Type B pancreatic cell (in vitro differentiated cells): Measurements from ENCODE around the gene KLHL14. TPM values are rescaled to one million over a fixed set of nuclear protein-coding genes. Genes with fewer than 3 reads are reported as not detected.

Source experiments
- DNase-seq: peaks from one replicate; pipeline ENCODE4 v3.0.0; 2021; ENCODE audit warnings: mixed read lengths; ENCODE audit not compliant: unreplicated experiment; ENCODE audit errors: extremely low spot score
- H3K27ac Mint-ChIP-seq: 2 replicates; pipeline ENCODE4 v1.8.0; 2021; ENCODE audit warnings: mild to moderate bottlenecking, mixed read lengths
- H3K27me3 Mint-ChIP-seq: 2 replicates; pipeline ENCODE4 v1.8.0; 2021; ENCODE audit warnings: mixed read lengths
- H3K36me3 Mint-ChIP-seq: 2 replicates; pipeline ENCODE4 v1.8.0; 2021; ENCODE audit warnings: mixed read lengths
- H3K4me1 Mint-ChIP-seq: one replicate; pipeline ENCODE4 v1.8.0; 2021; ENCODE audit warnings: mixed read lengths; ENCODE audit not compliant: unreplicated experiment
- H3K4me3 Mint-ChIP-seq: 2 replicates; pipeline ENCODE4 v1.8.0; 2021; ENCODE audit warnings: mild to moderate bottlenecking, mixed read lengths
- H3K9me3 Mint-ChIP-seq: 2 replicates; pipeline ENCODE4 v1.8.0; 2021; ENCODE audit warnings: mixed read lengths
- total RNA-seq: library from RNA; stranded (reverse); gene quantifications from 2 replicates; pipeline ENCODE4 v1.2.1, GENCODE V29; 2021; ENCODE audit warnings: low replicate concordance
- TF ChIP-seq, protein P1 (sequence below): fragments of 200-600 bp; sonication (generic); conservative IDR thresholded peaks from 2 replicates; pipeline ENCODE4 v1.5.0; 2021; ENCODE audit warnings: antibody characterized with exemption, mild to moderate bottlenecking

Gene KLHL14
- total RNA-seq, 1 donor from 2014 or later = 6.1 TPM

DNA sequence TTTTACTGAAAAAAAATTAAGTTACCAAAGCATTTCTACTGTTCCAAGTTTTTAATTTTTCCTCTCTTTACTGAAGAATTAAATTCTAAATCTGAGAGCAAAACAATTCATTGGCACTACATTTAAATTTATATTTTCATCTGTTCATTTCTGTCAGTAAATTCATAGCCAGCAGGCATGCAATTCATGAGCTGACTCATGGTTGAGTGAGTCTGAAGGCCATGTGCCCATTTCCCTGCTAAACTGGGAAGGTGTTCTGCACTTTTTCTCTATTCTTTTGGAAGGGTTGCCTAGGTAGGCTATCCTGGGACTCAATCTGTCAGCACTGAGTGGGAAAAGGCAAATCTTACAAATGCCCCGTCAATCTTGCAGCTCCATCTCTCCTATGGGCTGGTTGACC lies 88.7 kb downstream of the KLHL14 start:
- Mint-ChIP-seq H3K36me3 (no peaks in the 10 kb centered on the region), H3K9me3 (no peaks in the 10 kb centered on the region), H3K4me3 (no peak overlapping the region), H3K4me1 (no peaks in the 10 kb centered on the region), H3K27ac (no peak overlapping the region), H3K27me3 (peaks cover 3% of the 10 kb centered on the region)
- no peak for DNase-seq
- TF ChIP-seq, protein P1, sequence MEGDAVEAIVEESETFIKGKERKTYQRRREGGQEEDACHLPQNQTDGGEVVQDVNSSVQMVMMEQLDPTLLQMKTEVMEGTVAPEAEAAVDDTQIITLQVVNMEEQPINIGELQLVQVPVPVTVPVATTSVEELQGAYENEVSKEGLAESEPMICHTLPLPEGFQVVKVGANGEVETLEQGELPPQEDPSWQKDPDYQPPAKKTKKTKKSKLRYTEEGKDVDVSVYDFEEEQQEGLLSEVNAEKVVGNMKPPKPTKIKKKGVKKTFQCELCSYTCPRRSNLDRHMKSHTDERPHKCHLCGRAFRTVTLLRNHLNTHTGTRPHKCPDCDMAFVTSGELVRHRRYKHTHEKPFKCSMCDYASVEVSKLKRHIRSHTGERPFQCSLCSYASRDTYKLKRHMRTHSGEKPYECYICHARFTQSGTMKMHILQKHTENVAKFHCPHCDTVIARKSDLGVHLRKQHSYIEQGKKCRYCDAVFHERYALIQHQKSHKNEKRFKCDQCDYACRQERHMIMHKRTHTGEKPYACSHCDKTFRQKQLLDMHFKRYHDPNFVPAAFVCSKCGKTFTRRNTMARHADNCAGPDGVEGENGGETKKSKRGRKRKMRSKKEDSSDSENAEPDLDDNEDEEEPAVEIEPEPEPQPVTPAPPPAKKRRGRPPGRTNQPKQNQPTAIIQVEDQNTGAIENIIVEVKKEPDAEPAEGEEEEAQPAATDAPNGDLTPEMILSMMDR = no peak

GRCh38 chr18:32683044-32683443 lies 89.8 kb downstream of the KLHL14 start:
- TF ChIP-seq, protein P1 = peak; percentile 25
- Mint-ChIP-seq H3K36me3 (no peaks in the 10 kb centered on the region), H3K27me3 (peaks cover 6% of the 10 kb centered on the region), H3K4me1 (no peaks in the 10 kb centered on the region), H3K9me3 (no peaks in the 10 kb centered on the region), H3K4me3 (no peak overlapping the region), H3K27ac (no peak overlapping the region)
- DNase-seq = no peak

GRCh38 chr18:32677578-32677977 lies 95.2 kb downstream of the KLHL14 start:
- Mint-ChIP-seq H3K4me1 (no peaks in the 10 kb centered on the region), H3K27ac (no peak overlapping the region), H3K36me3 (no peaks in the 10 kb centered on the region), H3K9me3 (no peaks in the 10 kb centered on the region), H3K4me3 (no peak overlapping the region), H3K27me3 (peaks cover 6% of the 10 kb centered on the region)
- DNase-seq = no peak
- TF ChIP-seq, protein P1 = no peak

DNA sequence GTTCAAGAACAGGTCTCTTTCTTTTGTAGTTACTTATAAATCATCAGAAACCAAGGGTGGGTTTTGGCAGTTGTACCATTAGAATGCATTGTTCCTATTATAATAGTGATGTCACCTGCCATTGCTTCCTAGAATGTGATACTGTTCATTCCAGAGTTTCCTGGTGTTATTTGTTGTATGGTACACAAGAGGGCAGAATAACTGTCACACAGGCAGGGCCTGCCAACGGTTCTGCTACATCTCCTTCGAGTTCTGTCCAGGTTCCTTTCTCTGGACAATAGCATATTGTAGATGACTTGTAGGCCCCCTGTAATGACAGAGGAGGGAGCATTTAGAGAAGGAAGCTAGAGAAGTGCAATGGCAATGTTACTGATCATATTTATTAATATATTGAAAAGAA lies 98.3 kb downstream of the KLHL14 start:
- no peaks in the 10 kb centered on the region for H3K36me3 Mint-ChIP-seq
- no peak overlapping the region for H3K4me3 Mint-ChIP-seq
- H3K27me3 Mint-ChIP-seq = peaks cover 4% of the 10 kb centered on the region
- H3K4me1 Mint-ChIP-seq = no peaks in the 10 kb centered on the region
- no peak for DNase-seq
- H3K9me3 Mint-ChIP-seq = no peaks in the 10 kb centered on the region
- TF ChIP-seq, protein P1 = peak; percentile 45
- no peak overlapping the region for H3K27ac Mint-ChIP-seq

- no peaks in the 10 kb centered on the region for H3K36me3 Mint-ChIP-seq
- H3K4me1 Mint-ChIP-seq = no peaks in the 10 kb centered on the region
- TF ChIP-seq, protein P1 = no peak
- no peaks in the 10 kb centered on the region for H3K27me3 Mint-ChIP-seq
- H3K4me3 Mint-ChIP-seq = no peak overlapping the region
- no peaks in the 10 kb centered on the region for H3K9me3 Mint-ChIP-seq
- no peak for DNase-seq
- H3K27ac Mint-ChIP-seq = no peak overlapping the region
Observed at GRCh38 chr18:32672398-32672797, 100.4 kb downstream of the KLHL14 start.

GRCh38 chr18:32670727-32671126 lies 102.1 kb downstream of the KLHL14 start:
- H3K36me3 Mint-ChIP-seq = no peaks in the 10 kb centered on the region
- no peak overlapping the region for H3K4me3 Mint-ChIP-seq
- H3K27me3 Mint-ChIP-seq = no peaks in the 10 kb centered on the region
- no peaks in the 10 kb centered on the region for H3K9me3 Mint-ChIP-seq
- TF ChIP-seq, protein P1 = no peak
- no peaks in the 10 kb centered on the region for H3K4me1 Mint-ChIP-seq
- DNase-seq = no peak
- H3K27ac Mint-ChIP-seq = no peak overlapping the region
